PC-9 (cell line): Measurements from ENCODE around the gene DPYSL3. TPM values are rescaled to one million over a fixed set of nuclear protein-coding genes. Genes with fewer than 3 reads are reported as not detected.

ENCODE experiments used
- BruUV-seq: library from RNA; stranded (reverse); fragments of 400-500 nt; replicated peaks from 2 replicates; lab custom pipeline; 2021; lab: Mats Ljungman, UMichigan
- CTCF ChIA-PET: fragments of 300-600 bp; sonication (Branson Sonifier 250); formaldehyde crosslinking; loops from one replicate; lab custom pipeline; 2022; ENCODE audit warnings: antibody characterized with exemption; lab: Charles Lee
- POLR2A ChIA-PET: fragments of 300-600 bp; sonication (Branson Sonifier 250); formaldehyde crosslinking; loops from one replicate; lab custom pipeline; 2022; ENCODE audit warnings: antibody characterized with exemption; ENCODE audit not compliant: unreplicated experiment; lab: Charles Lee
- DNase-seq, 2 experiments: peaks; one replicate each; pipeline versions ENCODE4 v3.0.0 to v3.0.0-alpha.2; 2015 to 2022; ENCODE audit warnings: mixed read lengths in 1 of 2
- H2AFZ ChIP-seq: fragments of 200-600 bp; sonication (generic); 2 replicates; pipeline ENCODE4 v1.8.1; 2017; ENCODE audit warnings: antibody characterized with exemption
- H3F3A ChIP-seq: fragments of 200-600 bp; sonication (generic); 2 replicates; pipeline ENCODE4 v1.8.1; 2017; ENCODE audit warnings: antibody characterized with exemption, mild to moderate bottlenecking, low read depth; ENCODE audit not compliant: insufficient read depth
- H3K27ac ChIP-seq: fragments of 200-600 bp; sonication (generic); 2 replicates; pipeline ENCODE4 v1.6.1; 2016; ENCODE audit warnings: mixed run types
- H3K27me3 ChIP-seq: fragments of 200-600 bp; sonication (generic); 2 replicates; pipeline ENCODE4 v1.6.1; 2016; ENCODE audit warnings: low read depth, mixed run types; ENCODE audit not compliant: insufficient read depth
- H3K36me3 ChIP-seq: fragments of 200-600 bp; sonication (generic); 2 replicates; pipeline ENCODE4 v1.6.1; 2016; ENCODE audit warnings: low read depth, mixed run types
- H3K4me1 ChIP-seq: fragments of 200-600 bp; sonication (generic); replicated peaks from 2 replicates; pipeline ENCODE4 v1.6.1; 2016; ENCODE audit warnings: mixed run types; ENCODE audit not compliant: insufficient read depth
- H3K4me2 ChIP-seq: fragments of 200-600 bp; sonication (generic); 2 replicates; pipeline ENCODE4 v1.6.1; 2017; ENCODE audit warnings: mixed run types
- H3K4me3 ChIP-seq: fragments of 200-600 bp; sonication (generic); 2 replicates; pipeline ENCODE4 v1.6.1; 2016; ENCODE audit warnings: mixed run types
- H3K79me2 ChIP-seq: fragments of 200-600 bp; sonication (generic); 2 replicates; pipeline ENCODE4 v1.6.1; 2017; ENCODE audit warnings: low read depth, mixed run types
- H3K9me2 ChIP-seq: fragments of 200-600 bp; sonication (generic); 2 replicates; pipeline ENCODE4 v1.8.1; 2017; ENCODE audit warnings: mild to moderate bottlenecking; ENCODE audit not compliant: insufficient read depth
- H3K9me3 ChIP-seq: fragments of 200-600 bp; sonication (generic); 2 replicates; pipeline ENCODE4 v1.8.1; 2016; ENCODE audit warnings: low read depth; ENCODE audit not compliant: insufficient read depth
- H4K20me1 ChIP-seq: fragments of 200-600 bp; sonication (generic); 2 replicates; pipeline ENCODE4 v1.8.1; 2017; ENCODE audit not compliant: insufficient read depth
- CTCF ChIP-seq: fragments of 200-600 bp; sonication (generic); conservative IDR thresholded peaks from 2 replicates; pipeline ENCODE4 v1.6.1; 2017; ENCODE audit warnings: mixed run types, antibody characterized with exemption, mild to moderate bottlenecking, moderate library complexity
- EZH2 ChIP-seq: fragments of 200-600 bp; sonication (generic); IDR thresholded peaks from 2 replicates; pipeline ENCODE4 v1.8.0; 2017; ENCODE audit warnings: antibody characterized with exemption, low read depth
- intact Hi-C: fragments of 100-400 bp; cut with micrococcal nuclease; formaldehyde crosslinking; loops from one replicate; pipeline ENCODE4 v1.10.0; 2022; ENCODE audit not compliant: unreplicated experiment
- total RNA-seq: library from RNA; stranded (reverse); gene quantifications from 2 replicates; pipeline ENCODE4 v1.2.3, GENCODE V29; 2021

Gene DPYSL3
- total RNA-seq, 1 experiment from 2014 or later = 1.3 TPM

GRCh38 chr5:147404706-147405105 is 105.2 kb downstream of the DPYSL3 start:
- H2AFZ ChIP-seq = 0 out of 2 replicates have a peak overlapping the region, but pooled peaks have one; percentile 58
- POLR2A ChIA-PET = no interaction called here
- no peaks in the 10 kb centered on the region for H3K9me2 ChIP-seq
- no peaks in the 10 kb centered on the region for H3F3A ChIP-seq
- TF ChIP-seq EZH2 (no peak), CTCF (no peak)
- H3K9me3 ChIP-seq = no peaks in the 10 kb centered on the region
- no peaks in the 10 kb centered on the region for H3K79me2 ChIP-seq
- H3K4me3 ChIP-seq = no peak overlapping the region
- H3K4me2 ChIP-seq = no peak overlapping the region
- no peak overlapping the region for H3K27ac ChIP-seq
- no peak for DNase-seq
- BruUV-seq = no TSS peak
- no peaks in the 10 kb centered on the region for H3K36me3 ChIP-seq
- peaks cover 7% of the 10 kb centered on the region; the same call in 1 of the 2 replicates for H3K27me3 ChIP-seq
- peaks cover 9% of the 10 kb centered on the region; the same call in 1 of the 2 replicates for H3K4me1 ChIP-seq
- CTCF ChIA-PET = interaction anchor here (0.6 kb wide), 1 partner anchor 173 kb away, joined by 3 read pairs; no protein-coding TSS in a partner anchor
- intact Hi-C loops = no loop called here
- no peaks in the 10 kb centered on the region; the same call in 1 of the 2 replicates for H4K20me1 ChIP-seq

GRCh38 chr5:147403651-147404640 is 105.9 kb downstream of the DPYSL3 start:
- CTCF ChIA-PET = interaction anchor here (0.6 kb wide), 1 partner anchor 174 kb away, joined by 3 read pairs; no protein-coding TSS in a partner anchor
- no peaks in the 10 kb centered on the region for H3K36me3 ChIP-seq
- no peaks in the 10 kb centered on the region for H3K9me3 ChIP-seq
- TF ChIP-seq EZH2 = no peak
- no peak for TF ChIP-seq CTCF
- peak overlapping the region; percentile 18; the same call in 1 of the 2 replicates for H3K27ac ChIP-seq
- H3K4me3 ChIP-seq = no peak overlapping the region
- H3F3A ChIP-seq = no peaks in the 10 kb centered on the region
- no peaks in the 10 kb centered on the region; the same call in 1 of the 2 replicates for H4K20me1 ChIP-seq
- peak; percentile 11 to 50 for DNase-seq
- H2AFZ ChIP-seq = peak overlapping the region; percentile 58; the same call in 1 of the 2 replicates
- peaks cover 9% of the 10 kb centered on the region; the same call in 1 of the 2 replicates for H3K4me1 ChIP-seq
- peaks cover 7% of the 10 kb centered on the region; the same call in 1 of the 2 replicates for H3K27me3 ChIP-seq
- no TSS peak for BruUV-seq
- no peaks in the 10 kb centered on the region for H3K79me2 ChIP-seq
- POLR2A ChIA-PET = no interaction called here
- H3K4me2 ChIP-seq = peak overlapping the region; percentile 47
- H3K9me2 ChIP-seq = no peaks in the 10 kb centered on the region
- intact Hi-C loops = no loop called here

GRCh38 chr5:147400881-147401280 is 109.0 kb downstream of the DPYSL3 start:
- POLR2A ChIA-PET = interaction anchor here (0.6 kb wide), 1 partner anchor 11 kb away, joined by 5 read pairs; no protein-coding TSS in a partner anchor
- no TSS peak for BruUV-seq
- intact Hi-C loops = no loop called here

More at GRCh38 chr5:147400881-147401280, 109.0 kb downstream of the DPYSL3 start:
- Histone ChIP-seq H3K4me1 (peaks cover 9% of the 10 kb centered on the region; the same call in 1 of the 2 replicates), H3K4me2 (no peak overlapping the region), H2AFZ (no peak overlapping the region), H3K36me3 (no peaks in the 10 kb centered on the region), H3K4me3 (no peak overlapping the region), H3K9me2 (no peaks in the 10 kb centered on the region), H3K79me2 (no peaks in the 10 kb centered on the region), H3F3A (no peaks in the 10 kb centered on the region), H4K20me1 (no peaks in the 10 kb centered on the region), H3K27me3 (no peaks in the 10 kb centered on the region), H3K9me3 (no peaks in the 10 kb centered on the region), H3K27ac (no peak overlapping the region)
- CTCF ChIA-PET = no interaction called here
- no peak for DNase-seq
- TF ChIP-seq CTCF (no peak), EZH2 (no peak)
